OCI-LY1 (cell line): Measurements from ENCODE around the gene AEBP1.

Source experiments
- EZH2 ChIP-seq: fragments of 200-600 bp; sonication (generic), shearing (Covaris generic); IDR thresholded peaks from 2 replicates; pipeline ENCODE4 v1.8.0; 2017; ENCODE audit warnings: borderline replicate concordance, mixed run types, mild to moderate bottlenecking, antibody characterized with exemption, low read length, moderate library complexity, mixed read lengths
- TF ChIP-seq, protein P1 (sequence below): fragments of 200-600 bp; sonication (generic), shearing (Covaris generic); IDR thresholded peaks from 2 replicates; pipeline ENCODE4 v1.5.1; 2017; ENCODE audit warnings: mild to moderate bottlenecking, antibody characterized with exemption, low read length, moderate library complexity, mixed read lengths

DNA sequence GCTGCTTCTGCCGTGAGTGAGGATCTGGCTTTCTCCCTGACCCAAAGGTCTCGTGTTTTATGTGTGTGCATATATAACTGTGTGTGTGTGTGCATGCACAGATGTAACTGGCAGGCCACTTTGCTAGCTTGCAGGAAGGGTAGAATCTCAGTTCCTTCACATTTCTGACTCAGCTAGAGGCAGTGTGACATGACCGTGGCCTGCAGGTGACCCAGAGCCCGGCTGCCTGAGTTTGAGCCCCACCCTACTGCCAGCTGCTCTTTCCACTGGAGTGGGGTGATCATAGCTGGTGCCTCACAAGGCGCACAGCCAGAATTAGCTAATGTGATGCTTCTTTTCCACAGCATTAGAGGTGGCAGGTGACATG lies 46.3 kb downstream of the AEBP1 start:
- TF ChIP-seq, protein P1, sequence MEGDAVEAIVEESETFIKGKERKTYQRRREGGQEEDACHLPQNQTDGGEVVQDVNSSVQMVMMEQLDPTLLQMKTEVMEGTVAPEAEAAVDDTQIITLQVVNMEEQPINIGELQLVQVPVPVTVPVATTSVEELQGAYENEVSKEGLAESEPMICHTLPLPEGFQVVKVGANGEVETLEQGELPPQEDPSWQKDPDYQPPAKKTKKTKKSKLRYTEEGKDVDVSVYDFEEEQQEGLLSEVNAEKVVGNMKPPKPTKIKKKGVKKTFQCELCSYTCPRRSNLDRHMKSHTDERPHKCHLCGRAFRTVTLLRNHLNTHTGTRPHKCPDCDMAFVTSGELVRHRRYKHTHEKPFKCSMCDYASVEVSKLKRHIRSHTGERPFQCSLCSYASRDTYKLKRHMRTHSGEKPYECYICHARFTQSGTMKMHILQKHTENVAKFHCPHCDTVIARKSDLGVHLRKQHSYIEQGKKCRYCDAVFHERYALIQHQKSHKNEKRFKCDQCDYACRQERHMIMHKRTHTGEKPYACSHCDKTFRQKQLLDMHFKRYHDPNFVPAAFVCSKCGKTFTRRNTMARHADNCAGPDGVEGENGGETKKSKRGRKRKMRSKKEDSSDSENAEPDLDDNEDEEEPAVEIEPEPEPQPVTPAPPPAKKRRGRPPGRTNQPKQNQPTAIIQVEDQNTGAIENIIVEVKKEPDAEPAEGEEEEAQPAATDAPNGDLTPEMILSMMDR = no peak
- TF ChIP-seq EZH2 = no peak
